Thyroid gland (tissue), 4 donors: Measurements from ENCODE around the gene GPR158.

Experiments
- CTCF ChIP-seq, 6 experiments: fragments of 200-600 bp in 3 of 6; fragments of 450-650 bp in 3 of 6; sonication (generic) in 3 of 6; IDR thresholded peaks; one replicate each; pipeline ENCODE4 v1.5.1; 2016 to 2019; ENCODE audit warnings: antibody characterized with exemption in 6 of 6, mild to moderate bottlenecking in 2 of 6, inconsistent platforms in 1 of 6, moderate library complexity in 1 of 6
- POLR2A ChIP-seq, 2 donors: fragments of 450-650 bp; IDR thresholded peaks; one replicate each; pipeline ENCODE4 v1.6.1; 2017; ENCODE audit warnings: antibody characterized with exemption in 2 of 2, mild to moderate bottlenecking in 2 of 2, moderate library complexity in 1 of 2

DNA sequence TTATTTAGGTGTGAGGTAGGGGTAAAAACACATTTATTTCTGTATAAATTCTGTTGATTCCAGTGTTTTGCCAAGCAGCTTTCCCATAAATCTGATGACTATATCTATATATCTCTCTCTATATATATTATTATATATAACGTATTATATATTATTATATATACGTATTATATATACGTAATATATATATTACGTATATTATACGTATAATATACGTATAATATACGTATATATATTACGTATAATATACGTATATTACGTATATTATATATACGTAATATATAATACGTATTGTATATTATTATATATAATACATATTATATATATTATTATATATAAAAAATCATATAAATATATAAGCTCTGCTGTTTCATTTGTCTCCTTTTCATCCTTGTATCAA lies 163.5 kb downstream of the GPR158 start:
- TF ChIP-seq CTCF (IDR thresholded peaks at IDR 0.05) (no peak), POLR2A (IDR thresholded peaks at IDR 0.05) (no peak)
